Measurements from ENCODE around the gene RNF207.

- TF ChIP-seq EZH2phosphoT487 (conservative IDR thresholded peaks at IDR 0.05; ENCODE audit: low read length) (no peak), CTCF (IDR thresholded peaks at IDR 0.05; ENCODE audit: insufficient read depth, low read length, poor library complexity, severe bottlenecking) (no peak)
Measured at GRCh38 chr1:6205849-6206519, at the start of gene RNF207.

Data from SU-DHL-6 (cell line).